Activated CD4-positive, alpha-beta T cell treated with anti-CD3 and anti-CD28 coated beads for 1 hour (primary cell): Measurements from ENCODE around the gene PRKX.
"Not testable (repeated sequence)": the region's sequence is repeated elsewhere in the genome, so short reads cannot be mapped to it uniquely, and the experiment has no call there.

Source experiments
- DNase-seq: peaks from one replicate; pipeline ENCODE4 v3.0.0-alpha.2; 2020

Gene PRKX

DNA sequence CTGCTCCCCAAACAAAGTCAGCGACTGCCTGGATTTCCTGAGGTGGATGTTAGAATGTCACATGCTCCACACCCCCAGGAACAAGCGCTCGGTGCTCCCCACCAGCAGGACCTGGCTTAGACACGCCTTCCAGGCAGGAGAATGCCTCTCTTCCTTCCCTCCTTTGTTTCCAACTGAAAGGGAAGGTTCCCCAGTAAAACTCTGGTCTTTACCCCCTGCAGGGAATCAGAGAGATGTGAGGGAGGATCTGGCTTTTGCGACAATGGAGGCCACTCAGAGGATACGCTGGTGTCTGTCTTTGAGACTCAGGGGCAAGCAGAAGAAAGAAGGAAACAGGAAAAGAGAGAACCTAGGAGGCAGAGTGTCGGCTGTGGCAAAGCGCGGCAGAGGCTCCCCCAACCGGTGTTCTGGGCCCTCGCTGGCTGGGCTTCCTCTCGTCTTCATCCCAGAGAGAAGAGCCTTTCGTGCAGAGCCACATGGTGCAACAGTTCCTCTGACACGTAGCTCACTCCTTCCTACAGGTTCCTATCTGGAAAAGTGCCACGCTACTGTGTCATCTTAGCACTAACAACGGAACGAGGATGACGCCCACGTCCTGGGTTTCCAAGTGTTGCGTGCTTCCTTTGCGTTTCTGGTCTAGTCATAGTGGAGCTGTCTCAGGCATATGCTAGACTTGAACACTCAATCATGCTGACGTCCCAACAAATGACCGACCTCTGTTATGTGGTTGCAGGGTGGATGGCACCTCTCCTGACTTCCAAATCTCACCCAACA lies 73.4 kb downstream of the PRKX start:
- not testable (repeated sequence) for DNase-seq

DNA sequence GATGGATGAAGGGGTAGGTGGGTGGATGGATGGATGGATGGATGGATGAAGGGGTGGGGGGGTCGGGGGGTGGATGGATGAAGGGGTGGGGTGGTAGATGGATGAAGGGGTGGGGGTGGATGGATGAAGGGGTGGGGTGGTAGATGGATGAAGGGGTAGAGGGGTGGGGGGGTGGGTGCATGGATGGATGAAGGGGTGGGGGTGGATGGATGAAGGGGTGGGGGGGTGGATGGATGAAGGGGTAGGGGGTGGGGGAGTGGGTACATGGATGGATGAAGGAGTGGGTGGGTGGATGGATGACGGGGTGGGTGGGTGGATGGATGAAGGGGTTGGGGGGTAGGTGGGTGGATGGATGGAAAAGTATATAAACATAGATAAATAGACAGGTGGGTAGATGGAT lies 74.2 kb downstream of the PRKX start:
- no peak for DNase-seq

DNA sequence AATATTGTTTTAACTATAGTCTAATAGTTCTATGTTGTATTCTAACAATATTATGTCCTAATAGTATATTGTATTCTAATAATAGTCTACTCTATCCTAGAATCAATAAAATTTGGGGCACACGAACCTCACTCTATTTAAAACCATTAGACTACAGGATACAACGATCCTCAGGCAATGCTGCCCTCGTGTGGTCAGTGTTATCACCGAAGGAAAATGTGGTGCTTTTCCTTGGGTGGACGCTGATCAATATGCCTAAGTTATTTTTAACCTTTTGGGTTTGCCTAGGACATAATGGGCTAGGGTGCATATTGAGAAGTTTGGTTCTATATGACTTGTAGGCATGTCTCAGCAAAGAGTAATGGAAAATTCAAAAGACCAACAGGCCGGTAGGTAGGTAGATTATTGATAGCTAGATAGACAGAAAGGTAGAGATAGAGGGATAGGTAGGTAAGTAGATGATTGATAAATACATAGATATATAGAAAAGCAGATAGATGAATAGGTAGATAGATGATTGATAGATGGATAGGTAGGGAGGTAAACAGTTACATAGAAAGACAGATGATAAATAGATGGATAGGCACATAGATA lies 75.1 kb downstream of the PRKX start:
- peak; percentile 7 for DNase-seq

DNA sequence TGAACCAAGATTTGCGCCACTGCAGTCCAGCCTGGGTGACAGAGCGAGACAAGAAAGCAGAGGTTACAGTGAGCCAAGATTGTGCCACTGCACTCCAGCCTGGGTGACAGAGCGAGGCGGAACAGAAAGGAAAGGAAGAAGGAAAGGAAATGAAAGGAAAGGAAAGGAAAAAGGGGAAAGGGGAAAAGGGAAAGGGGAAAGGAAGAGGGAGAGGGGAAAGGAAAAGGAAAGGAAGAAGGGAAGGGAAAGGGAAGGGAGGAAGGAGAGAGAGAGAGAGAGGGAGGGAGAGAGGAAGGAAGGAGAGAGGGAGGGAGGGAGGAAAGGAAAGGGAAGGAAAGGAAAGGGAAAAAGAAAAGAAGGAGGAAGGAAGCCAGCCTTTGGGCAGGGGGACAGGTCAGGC lies 76.6 kb downstream of the PRKX start:
- no peak for DNase-seq

DNA sequence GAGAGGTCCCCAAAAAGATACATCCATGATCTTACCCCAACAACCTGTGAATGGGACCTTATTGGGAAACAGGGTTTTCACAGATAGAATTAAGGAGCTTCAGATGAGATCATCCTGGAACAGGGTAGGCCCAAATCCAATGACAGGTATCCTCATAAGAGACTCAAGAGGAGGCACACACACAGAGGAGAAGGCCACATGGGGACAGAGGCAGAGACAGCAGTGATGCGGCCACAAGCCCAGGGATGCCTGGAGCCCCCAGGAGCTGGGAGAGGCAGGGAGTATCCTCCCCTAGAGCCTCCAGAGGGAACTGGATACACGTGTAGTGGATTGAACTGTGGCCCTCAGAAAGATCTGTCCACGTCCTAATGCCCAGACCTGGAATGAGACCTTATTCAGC lies 82.3 kb downstream of the PRKX start:
- DNase-seq = no peak

DNA sequence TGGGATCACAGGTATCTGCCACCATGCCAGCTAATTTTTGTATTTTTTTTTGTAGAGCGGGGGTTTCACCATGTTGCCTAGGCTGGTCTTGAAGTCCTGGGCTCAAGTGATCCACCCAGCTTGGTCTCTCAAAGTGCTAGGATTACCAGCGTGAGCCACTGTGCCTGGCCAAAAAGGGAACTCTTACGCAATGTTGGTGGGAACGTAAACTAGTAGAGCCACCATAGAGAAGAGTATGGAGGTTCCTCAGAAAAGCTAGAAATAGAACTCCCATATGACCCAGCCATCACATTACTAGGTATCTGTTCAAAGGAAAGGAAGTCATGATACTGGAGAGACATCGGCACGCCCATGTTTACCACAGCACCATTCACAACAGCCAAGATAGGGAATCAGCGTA lies 85.9 kb downstream of the PRKX start:
- no peak for DNase-seq

DNA sequence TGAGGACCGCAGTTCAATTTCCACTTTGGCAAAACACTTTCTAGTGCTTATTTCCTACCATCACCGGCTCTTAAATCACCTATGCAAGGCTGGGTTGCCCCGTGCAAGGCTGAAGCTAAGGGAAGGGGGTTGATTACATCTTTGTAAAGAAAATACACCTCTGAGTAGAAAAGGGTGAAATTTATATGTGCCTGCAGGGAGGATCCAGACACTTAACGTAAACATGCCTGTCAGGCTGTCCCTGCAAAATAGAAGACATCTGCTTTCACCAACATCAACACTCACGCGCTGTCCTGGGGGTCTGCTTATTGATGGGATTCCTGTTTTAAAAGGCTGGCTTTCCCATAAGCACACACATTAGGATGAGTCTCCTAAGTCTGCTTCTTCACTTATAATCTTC lies 92.0 kb downstream of the PRKX start:
- no peak for DNase-seq

DNA sequence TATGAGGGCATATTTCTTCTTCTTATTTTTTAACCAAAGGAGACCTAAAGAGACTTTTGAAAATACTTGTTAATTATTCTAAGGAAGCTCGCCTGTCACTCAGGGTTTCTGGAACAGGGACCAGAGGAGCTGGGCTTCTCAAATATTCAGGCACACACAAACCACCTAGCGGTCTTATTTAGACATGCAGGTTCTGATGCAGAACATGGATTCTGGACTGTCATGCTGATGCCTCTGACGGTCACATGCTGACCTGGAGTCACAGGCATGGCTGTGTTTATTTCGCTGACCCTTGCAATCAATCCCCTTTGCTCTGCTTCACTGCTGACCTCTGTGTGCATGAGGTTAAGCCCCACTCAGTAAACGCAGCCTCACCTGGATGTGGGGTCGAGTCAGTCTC lies 101.7 kb downstream of the PRKX start:
- not testable (repeated sequence) for DNase-seq

DNA sequence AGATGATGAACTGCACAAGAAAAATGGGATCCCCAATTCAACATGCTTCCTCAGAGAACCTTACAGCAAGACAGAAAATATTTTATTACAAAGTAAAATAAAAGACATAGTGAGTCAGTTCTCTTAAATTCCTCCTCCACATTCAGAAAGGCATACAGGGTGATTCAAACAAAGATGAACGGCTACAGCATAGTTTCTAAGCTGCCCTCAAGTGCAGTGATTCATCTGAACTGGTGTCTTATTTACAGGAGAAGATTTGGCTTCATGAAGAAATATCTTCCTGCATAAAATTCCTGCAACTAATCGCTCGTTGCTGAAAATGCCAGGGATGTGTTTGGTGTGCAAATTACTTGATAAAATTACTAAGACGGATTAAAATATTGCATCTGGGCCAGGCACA lies 103.6 kb downstream of the PRKX start:
- no peak for DNase-seq

DNA sequence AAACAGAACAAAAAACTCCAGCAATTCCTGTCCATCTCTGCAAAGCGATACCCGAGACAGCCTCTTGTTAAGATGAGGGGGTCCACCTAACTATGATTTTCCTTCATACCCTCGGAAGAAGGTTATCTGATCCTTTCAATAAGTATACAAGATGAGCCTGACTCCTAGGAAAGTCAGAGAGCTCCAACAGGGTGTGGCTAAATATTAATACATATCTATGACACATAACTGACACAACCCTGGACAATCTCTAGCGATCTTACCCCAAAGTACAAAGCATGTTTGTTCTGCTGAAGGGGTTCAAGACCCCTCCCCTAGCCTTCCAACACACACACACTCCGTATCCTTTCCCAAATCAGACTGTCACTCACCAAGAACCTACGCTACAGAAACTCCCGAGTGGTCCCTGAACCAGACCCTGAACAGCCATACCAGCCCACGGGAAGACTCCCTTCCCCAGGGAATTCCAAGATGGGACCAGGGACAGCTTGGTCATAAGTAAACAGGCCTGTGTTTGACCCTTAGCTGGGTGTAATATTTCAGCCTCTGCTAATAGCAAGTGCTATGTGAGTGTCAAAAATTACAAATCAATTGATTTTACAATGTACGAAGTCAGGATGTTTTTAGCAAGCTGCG lies 110.3 kb downstream of the PRKX start:
- no peak for DNase-seq

DNA sequence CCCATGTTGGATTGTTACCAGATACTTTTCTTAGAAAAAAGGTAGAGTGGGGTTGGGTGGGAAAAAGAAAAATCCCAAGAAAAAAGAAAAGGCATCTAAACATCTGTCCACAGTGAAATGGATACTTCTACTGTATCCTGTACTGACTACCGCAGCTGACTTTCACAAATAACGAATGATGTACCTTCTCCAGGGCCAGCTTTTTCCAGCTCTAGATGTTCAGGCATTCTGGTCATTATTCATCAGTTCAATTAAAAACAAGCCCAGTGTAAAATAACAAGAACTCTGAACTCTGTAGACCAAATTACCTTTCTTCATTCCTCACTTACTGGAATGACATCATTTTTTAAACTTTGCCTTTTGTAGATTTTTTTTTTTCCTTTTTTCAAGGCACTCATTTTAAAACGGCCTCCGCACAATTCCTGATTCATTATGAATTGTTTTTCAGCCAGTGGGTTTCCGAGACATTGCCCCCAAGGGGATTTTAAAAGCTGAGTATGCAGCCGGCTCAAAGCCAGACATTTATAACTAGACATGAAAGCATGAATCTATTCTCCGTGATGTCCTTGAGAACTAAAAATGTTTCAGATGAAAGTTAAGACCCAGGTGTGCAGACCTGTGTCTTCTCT lies 113.5 kb downstream of the PRKX start:
- no peak for DNase-seq

DNA sequence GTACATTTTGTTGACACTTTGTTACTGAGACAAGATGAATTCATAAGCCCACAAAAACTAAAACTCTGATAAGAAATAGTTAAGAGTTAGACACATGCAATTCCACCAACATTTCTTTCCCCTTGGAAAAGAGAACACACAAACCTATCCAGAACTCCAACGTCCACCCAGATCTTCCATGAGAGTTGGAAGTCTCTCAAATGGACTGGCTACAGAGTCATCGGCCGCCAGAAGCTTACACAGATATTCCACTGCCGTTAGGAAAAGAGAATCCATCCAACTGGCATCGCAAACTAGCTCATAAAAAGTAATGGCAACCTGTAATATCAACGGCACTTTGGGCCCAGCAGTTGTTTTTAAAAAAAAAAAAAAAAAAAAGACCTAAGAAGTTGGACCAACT lies 114.7 kb downstream of the PRKX start:
- no peak for DNase-seq

DNA sequence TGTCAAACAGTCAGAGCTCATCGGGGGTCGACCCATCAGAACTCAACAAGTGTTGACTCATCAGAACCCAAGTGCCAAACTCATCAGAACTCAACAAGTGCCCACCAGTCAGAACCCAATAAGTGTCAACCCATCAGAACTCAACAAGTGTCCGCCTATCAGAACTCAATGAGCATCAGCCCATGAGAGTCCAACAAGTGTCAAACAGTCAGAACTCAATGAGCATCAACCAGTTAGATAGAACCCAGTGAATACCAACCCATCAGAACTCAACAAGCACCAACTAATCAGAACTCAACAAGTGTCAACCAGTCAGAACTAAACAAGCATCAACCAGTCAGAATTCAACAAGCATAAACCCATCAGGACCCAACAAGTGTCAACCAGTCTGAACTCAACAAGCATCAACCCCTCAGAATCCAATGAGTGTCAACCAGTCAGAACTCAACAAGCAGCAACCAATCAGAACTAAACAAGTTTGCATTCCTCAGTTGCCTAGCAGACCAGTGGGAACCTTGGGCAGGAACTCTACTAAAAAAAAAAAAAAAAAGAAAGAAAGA lies 115.3 kb downstream of the PRKX start:
- no peak for DNase-seq

DNA sequence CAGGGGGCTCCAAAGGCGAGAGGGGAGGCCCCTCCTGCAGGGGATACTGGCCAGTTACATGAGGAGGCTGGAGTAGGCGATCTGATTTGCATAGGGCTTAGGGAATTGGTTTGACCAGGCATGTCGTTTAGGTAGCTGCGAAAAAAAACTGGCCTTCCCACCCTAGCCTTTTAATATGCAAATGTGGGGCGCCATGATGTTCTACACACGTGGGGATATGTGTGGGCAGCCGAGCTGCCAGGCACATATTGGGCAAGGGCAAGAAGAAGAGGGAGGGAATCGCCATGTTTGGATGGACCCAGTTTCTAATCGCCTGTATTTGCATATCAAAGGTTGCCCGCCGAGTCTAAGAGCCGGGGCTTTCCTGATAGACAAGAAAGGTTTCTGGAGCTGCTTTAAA lies 121.3 kb downstream of the PRKX start:
- DNase-seq = no peak

DNA sequence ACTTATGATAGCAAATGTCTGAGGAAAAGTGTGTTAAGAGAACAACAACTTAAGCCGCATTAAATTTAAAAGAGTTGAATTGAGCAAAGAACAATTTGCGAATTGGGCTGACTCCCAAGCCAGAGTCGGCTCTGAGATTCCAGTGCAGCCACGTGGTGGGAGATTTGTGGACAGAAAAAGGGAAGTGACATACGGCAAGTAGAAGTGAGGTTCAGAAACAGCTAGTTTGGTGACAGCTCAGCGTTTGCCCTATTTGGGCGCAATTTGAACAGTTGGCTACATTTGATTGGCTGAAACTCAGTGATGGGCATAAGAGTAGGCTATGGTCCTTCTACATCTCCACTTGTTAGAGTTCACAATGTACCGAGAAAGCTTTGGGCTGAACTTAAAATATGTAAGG lies 124.0 kb downstream of the PRKX start:
- DNase-seq = no peak

DNA sequence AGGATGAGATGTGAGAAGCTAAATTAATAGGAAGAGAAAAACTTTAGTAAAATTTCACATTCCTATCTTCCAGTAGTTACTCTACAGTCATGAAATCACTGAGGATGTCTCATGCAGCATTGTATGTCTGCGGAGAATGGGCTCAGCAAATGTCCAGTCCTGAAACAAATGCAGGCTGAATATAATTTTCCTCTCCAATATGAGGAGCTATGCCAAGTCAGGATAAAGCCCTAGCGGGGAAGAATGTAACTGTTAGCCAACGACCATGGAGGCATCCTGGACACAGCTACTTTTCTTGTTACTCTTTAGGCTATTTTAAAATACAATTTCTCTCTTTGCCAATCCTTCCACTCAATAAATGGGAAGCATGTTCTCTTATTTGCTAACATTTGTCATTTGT lies 127.7 kb downstream of the PRKX start:
- DNase-seq = no peak

DNA sequence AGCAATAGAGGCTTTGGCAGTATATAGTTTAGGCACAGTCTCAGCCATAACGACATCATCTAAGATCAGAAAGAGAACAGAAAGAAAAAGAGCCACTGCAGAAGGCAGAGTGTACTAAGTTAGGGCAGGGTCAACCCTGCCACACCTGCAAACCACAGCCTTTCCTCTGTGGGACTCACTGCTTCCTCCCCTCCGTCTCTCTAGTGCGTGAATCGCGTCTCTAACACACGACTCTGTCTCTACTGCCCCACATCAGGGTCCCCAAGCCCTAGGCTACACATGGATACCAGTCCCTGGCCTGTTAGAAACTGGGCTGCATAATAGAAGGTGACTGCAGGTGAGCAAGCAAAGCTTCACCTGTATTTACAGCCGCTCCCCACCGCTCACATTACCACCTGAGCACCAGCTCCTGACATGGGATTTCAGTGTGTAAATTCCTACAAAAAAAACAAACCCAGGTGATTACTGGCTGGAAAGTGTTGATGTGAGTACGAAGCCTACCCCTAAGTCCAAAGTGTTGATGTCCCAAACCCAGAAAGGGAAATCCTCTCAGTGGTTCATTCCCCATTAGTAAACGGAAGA lies 128.9 kb downstream of the PRKX start:
- no peak for DNase-seq

DNA sequence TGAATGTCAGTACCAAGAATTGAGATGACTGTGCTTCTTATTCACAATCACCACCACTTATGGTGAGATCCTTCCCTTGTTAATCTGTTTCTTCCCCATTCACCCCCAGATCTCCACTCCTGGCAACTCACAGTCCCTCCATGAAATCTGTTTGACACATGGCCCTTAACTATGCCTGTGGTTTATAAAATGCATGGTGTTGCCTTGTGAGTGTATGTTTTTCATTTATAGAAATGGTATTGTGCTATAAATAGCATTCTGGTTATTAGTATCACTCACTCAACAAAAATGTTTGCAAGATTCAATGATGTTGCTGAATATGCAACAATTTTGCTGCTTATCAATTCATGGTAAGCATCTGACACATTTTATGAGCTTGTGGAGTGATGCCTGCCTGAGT lies 131.0 kb downstream of the PRKX start:
- DNase-seq = no peak

DNA sequence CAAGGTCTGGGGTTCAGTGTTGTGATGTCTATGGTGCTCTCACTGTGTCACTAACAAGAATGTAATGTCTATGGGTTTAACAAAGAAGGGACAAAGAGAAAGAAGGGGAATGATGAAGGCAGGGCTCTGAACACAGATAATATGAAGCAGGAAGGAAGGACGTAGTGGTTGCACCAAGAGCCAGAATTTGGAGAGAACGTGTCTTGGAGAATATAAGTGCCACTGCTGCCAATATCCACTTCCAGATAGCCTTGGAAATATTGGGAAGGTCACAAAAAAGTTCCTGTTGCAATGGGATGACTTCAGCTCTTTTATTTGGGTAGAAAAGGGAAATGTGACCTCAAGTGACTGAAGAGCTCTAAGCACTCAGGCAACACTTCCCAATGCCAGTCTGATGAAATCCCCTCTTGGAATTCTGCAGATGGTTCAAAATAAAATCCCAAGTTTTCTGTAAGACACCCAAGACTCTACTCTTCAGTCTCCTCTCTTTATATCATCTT lies 131.8 kb downstream of the PRKX start:
- no peak for DNase-seq

DNA sequence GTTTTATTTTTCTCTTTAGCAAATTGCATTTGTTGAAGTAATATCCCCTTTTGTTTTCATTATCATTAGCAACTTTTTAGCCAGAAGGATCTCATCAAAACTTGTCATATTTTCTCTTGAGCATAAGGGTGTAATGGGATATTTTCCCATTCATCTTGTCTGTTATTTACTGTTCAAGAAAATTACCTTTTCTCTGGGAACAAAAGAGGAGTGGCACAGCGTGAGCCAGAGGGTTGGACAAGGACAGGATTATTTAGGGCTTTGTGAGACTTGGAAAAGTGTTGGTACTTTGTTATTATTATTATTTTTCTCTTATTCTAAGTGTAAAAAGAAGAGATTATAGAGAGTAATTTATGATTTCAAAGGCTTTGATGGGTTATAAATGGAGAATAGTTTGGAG lies 135.9 kb downstream of the PRKX start:
- no peak for DNase-seq

DNA sequence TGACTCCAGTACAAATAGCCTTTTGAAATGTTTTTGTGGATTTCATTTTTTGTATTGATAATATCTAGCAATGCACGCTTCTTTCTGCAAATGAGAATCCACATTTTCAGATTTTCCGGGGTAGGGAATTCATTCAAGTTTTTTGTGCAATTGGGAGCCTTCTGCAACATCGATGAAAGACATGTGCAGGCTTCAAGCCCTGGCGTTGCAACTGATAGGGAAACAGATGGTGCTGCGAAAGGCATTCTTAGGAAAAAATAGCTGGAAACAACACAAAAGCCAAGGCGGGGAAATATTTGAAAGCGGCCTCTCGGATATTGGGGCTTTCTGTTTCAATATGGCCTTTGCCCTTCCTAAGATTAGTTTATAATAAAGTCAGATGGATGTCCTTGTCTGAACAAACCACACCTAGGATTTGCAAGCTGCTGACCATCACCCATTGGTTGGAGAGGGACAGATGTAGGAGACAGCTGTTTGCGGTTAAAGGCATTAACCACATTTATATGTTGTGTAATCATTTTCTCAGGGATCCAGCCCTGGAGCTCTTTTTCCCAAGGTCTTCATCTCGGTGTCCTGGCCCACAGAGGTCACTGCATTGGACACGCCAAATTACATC lies 136.5 kb downstream of the PRKX start:
- no peak for DNase-seq

DNA sequence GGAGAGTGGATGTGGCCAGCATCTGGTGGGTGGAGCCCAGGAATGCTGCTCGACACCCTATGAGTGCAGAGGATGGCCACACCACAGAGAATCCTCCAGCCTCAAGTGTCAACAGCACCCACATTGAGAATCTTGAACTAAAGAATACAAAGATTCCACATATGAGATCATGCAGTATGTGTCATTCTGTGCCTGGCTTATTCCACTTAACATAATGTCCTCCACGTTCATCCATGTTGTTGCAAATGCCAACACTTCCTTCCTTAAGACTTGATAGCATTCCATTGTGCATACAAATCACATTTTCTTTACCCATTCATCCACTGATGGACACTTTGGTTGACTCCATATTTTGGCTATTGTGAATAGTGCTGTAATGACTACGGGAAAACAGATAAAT lies 145.8 kb downstream of the PRKX start:
- DNase-seq = no peak

DNA sequence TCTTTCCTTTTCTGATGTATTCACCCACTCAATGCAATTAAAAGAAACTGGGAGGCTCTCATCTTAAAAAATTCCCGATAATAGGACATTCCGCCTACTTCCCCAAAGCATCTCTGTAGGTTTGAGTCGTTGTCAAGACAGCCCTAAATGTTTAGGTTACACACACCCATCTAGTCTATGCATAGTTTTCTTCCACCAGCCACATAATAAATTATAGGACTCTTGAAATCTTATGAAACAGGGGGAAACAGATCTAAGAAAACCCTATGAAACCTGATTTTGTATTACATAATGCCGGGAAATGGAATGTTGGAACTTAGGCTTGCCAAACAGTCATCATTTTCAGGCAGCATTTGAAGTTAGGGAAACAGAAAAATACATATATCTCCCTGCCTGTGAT lies 150.0 kb downstream of the PRKX start:
- DNase-seq = no peak
